HG03457 (cell line): ENCODE measurements around the gene HDAC1.
A peak's percentile ranks its signal among the peaks of the same experiment; 100 is the strongest.
"Not testable (repeated sequence)": the region's sequence is repeated elsewhere in the genome, so short reads cannot be mapped to it uniquely, and the experiment has no call there.

ENCODE experiments used
- ATAC-seq: cut with Tn5 transposase; IDR thresholded peaks from one replicate; pipeline ENCODE4 v1.9.1; 2021; ENCODE audit warnings: moderate number of reproducible peaks; ENCODE audit not compliant: unreplicated experiment

HDAC1 gene

DNA sequence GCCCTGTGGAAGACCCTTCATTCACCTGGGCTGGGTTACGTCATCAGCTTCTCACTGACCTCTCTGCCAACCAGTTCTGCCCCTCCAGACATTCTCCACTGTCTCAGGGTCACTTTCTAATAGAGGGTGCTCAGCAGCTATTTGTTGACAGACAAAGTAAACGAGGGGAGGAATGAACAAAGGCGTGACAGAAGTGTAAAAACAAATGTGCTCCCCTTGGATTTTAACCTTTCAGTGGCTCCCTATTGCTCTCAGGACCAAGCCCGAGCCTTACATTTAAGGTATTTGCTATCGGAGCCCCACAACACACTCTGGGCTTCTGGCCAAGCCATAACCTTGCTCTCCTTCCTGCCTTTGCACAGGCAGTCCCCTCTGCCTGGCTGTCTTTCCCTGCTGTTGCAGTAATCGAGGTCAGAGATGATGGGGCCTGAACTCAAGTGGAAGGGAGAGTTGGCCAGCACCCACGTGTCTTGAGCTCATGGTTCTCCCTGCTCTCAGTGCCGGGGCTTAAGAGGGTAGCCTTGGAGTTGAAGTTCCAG is 53.5 kb downstream of the HDAC1 start:
- ATAC-seq: no peak

DNA sequence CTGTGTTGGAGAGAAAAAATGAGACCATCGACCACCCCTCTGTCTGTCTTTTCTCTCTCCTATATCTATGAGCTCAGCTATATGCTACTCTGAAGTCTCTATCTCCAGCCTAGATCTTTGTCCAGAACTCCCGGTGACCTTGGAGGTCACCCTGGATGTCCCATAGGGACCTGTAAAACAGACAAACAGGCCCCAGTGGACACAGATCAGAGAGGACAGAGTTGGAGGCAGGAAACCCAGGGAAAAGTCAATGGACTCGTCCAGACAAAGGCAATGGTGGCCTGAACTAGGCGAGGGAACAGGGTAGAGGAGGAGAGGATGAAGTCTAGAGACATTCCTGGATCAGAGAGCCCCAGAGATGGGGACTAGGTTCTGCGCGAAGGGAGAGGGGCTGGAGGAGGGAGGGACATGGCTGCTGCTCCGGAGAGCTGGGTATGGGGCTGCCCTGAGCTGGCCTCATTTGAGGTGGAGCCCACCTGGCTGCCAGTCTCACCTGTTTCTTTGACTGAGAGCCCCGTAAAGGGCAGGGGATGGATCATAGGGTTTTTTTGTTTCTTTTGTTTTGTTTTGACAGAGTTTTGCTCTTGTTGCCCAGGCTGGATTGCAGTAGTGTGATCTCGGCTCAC is 54.8 kb downstream of the HDAC1 start:
- ATAC-seq: no peak

DNA sequence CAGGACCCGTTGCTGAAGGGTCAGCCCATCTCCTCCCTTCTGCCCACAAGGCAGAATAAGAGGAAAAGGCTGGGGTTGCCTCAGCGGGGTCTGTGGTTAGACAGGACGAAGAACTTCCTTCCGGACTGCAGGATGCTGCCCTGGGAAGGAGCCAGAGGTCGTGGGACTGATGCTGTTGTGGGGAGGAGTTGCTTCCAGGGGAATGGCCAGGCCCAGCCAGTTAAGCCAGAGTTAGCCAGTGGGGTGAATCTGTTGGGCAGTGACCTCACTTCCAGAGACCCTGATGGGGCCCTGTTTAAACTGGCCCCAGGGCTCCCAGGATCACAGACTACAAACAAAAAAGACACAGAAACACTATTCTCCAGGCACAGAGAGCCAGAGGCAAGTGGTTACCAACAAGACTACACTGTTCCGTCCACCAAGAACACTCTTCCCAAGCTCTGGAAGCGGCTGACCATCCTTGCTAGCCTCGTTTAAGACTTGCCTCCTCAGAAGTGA is 57.4 kb downstream of the HDAC1 start:
- no peak for ATAC-seq

DNA sequence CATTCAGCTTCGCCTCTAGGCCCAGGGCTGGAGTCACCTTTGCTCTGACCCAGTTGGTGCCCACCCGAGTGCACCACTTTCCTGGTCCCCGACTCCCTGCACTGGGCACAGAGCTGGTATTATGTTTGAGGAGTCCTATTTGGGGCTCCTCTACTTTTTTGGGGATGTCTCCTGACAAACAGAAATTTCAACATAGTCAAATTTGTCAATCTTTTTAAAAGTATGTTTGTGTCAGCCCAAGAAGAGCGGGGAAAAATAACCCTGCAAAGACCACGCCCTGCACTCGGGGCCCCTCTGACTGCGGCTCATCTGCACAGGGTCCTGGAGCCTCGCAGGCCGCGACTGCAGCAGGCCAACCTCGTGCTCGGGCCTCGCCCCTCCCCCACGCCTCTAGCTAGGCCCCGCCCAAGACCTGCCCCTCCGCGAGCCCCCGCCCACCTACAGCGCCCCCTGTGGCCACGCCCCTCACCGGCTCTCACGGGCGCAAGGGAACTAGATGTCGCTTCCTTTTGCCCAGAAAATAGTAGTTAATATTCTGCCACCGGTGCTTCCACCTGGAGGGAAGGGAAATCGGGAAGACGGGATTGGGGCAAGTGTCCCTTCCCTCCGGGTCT is 59.0 kb downstream of the HDAC1 start:
- peak; percentile 25 for ATAC-seq

DNA sequence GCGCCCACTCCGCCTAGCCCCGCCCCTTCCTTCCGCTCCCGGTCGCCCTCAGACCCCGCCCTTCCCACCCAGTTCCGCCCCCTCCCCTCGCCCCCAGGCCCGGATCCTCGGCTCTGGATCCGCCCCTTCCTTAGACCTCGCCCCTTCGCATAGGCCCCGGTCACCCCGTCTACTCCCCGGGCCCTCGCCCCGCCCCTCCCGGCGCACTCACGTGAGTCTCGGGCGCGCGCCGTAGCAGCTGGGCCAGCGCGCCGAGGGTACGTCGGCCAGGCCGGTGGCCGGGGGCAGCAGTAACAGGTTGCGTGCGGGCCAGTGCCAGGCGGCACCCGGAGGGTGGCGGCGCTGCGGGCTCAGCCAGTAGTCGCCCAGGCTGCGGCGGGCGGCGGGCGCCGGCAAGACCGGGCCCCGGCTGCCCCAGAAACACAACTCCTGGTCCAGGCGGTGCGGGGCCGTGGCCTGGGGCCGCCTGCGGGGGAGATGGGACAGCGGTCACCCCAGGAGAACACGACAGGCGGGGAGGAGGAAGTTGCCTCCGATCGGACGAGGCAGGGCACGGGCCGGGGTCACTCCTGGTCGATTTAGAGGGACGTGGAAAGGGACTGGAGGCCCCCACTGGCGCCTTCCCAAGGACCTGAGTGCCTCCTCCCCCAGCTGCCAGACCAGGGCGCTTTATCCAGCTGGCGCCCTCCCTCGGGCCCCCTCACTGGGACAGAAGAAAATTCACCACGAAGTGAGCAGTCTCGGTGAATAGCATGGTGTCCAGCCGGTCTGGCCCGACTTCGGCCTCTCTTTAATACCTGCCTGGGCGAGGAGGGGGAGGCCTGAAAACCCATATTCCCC is 59.7 kb downstream of the HDAC1 start:
- peak; percentile 56 for ATAC-seq

DNA sequence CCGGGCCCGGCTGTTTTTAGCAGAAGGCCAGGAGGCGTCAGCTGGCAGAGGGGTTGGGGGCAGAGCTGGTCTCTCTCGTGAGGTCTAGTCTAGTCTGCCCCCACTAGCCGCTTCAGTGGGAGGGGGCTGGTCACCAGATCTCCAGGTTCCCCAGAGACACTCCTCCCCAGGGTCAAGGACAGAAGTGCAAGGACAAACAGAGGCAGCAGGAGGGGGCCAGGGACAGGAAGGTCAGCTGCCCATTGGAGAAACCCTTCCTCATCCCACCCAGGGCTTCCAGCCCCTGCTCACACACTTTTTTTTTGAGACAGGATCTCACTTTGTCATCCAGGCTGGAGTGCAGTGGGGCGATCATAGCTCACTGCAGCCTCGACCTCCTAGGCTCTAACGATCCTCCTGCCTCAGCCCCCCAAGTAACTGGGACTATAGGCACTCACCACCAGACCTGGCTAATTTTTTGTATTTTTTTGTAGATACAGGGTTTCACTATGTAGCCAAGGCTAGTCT is 60.4 kb downstream of the HDAC1 start:
- no peak for ATAC-seq

DNA sequence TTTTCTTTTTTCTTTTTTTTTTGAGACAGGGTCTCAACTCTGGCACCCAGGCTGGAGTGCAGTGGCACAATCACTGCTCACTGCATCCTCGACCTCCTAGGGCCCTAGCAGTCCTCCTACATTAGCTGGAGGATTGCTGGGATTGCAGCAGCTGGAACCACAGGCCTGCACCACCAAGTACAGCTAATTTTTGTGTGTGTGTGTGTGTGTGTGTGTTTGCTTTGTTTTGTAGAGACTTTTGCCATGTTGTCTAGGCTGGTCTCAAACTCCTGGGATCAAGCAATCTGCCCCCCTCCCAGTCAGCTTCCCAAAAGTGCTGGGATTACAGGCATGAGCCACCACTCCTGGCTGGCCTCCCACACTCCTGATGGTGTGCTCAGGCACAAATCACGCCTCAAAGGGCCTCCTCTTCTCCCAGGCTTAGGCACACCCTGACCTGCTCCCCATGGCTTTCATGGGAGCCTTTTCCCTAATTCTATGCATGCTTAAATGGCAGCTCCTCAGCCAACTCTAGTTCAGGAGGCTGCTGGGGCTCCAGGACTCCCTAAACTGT is 61.0 kb downstream of the HDAC1 start:
- ATAC-seq: no peak

DNA sequence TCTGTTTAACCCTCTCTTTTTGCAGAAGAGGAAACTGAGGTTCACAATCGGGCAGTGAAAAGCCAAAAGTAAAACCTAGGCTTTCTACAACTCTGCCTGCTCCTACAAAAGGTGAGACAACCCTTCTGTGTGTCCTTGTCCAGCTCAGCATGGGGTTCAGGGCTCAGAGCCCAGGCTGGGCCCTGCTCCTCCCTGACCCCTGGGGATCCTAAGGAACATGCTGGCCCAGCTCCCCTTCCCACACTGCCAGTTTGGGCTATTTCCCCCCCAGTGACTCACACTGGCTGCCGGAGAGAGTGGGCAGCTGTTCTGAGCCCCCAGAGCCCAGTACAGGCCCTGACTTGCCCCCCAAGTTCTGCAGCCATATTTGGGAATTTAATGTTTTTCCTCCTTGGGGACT is 61.5 kb downstream of the HDAC1 start:
- ATAC-seq: no peak

DNA sequence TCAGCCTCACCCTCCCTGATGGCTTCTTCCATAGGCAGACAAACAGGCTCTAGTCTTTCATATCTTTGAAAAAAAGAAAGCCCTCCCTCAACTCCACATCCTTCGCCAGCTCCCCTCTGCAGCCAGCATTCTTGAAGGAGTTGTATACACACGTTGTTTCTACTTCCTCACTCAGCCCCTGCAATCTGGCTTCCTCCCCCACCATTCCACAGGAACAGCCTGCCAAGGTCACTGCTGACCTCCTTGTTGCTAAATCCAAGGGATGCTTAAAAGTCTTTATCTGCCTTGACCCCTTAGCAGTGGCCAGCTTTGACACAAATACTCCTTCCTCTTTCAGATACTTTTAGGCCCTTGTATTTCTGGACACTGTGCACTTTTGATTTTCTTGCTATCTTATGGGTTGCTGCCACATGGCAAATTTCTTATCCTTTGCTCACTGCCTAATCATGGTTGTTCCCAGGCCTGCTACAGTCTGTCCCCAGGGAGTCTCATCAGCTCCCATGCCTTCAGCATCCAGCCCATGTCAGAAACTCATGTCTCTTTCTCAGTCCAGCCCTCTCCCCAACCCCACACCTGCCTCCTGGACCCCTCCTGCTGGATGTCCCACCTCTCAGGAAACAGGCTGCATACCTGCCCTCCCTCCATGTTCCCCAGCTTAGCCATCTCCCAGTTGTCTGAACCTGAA is 62.1 kb downstream of the HDAC1 start:
- ATAC-seq: no peak

DNA sequence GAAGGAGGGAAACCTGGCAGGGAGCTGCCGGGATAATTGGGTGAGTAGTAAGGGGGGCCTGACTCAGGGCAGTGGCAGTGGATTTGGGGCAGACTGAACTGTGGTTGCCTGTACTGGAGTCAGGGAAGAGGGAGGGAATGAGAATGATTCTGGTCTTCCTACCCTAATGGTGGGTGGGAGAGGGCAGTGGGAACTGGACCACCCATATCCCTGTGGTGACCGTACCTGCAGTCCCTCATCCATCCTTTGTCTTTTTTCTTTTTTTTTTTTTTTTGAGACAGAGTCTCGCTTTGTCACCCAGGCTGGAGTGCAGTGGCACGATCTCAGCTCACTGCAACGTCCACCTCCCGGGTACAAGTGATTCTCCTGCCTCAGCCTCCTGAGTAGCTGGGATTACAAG is 63.9 kb downstream of the HDAC1 start:
- not testable (repeated sequence) for ATAC-seq

DNA sequence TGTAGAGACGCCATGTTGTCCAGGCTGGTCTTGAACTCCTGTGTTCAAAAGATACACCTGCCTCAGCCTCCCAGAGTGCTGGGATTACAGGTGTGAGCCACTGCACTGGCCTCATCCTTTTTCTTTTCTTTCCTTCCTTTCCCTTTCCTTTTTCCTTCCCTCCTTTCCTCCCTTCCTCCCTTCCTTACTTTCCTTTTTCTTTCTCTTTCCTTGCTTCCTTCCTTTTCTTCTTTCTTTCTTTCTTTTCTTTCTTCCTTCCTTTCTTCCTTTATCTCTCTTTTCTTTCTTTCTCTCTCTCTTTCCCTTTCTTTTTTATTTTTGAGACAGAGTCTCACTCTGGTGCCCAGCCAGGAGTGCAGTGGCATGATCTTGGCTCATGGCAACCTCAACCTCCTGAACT is 64.6 kb downstream of the HDAC1 start:
- no peak for ATAC-seq

DNA sequence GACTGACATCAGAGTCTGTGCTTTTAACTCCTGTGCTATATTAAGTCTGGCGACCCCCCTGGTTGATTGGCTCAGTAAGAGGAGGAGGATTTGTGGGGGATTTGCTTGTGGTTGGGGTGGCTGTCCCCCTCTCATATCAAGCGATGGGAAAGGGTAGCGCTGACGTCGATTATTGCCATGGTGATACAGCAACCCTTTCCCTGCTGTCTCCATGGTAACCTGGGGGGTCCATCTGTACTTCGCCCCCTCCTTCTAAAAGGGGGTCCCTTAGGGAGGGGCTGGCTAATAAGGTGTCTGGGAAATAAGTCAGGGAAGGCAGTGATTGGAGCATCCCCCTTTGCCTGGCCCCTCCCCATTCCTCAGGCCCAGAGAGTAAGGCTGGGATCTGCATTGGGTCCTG is 65.7 kb downstream of the HDAC1 start:
- ATAC-seq: no peak

DNA sequence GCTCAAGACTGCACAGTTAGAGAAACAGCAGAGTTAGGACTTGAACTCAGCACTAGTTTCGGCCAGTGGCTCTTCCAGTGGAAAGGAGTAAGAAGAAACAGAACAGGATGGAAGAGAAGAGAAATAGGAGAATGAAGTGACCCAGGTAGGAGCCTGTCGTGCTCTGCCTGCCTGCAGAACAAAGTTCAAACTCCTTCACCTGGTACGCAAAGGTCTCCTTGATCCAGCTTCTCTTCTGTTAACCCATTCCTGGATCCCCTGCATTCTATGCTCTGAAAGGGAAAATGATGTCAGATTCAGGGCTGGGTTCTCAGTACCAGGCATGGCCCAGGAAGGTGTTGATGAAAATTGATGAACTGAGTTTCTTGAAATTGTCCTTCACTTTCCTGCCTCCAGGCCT is 66.6 kb downstream of the HDAC1 start:
- ATAC-seq: no peak

DNA sequence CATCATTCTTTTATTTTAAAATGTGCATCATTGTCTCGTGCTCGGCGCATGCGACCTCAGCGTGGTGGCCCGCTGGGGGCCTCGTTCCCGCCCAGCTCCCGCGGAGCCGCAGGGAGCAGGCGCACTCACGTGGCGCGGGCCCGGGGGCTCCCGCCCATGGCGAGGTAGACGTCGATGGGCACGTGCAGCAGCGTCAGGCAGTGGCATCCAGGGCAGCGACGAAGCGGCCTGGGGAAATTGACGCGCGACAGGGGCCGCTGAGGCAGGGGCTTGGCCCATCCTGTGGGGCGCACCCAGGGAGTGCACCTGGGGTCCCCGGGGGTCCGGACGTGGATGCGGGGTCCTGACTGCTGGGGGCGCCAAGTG is 69.4 kb downstream of the HDAC1 start:
- ATAC-seq: no peak

DNA sequence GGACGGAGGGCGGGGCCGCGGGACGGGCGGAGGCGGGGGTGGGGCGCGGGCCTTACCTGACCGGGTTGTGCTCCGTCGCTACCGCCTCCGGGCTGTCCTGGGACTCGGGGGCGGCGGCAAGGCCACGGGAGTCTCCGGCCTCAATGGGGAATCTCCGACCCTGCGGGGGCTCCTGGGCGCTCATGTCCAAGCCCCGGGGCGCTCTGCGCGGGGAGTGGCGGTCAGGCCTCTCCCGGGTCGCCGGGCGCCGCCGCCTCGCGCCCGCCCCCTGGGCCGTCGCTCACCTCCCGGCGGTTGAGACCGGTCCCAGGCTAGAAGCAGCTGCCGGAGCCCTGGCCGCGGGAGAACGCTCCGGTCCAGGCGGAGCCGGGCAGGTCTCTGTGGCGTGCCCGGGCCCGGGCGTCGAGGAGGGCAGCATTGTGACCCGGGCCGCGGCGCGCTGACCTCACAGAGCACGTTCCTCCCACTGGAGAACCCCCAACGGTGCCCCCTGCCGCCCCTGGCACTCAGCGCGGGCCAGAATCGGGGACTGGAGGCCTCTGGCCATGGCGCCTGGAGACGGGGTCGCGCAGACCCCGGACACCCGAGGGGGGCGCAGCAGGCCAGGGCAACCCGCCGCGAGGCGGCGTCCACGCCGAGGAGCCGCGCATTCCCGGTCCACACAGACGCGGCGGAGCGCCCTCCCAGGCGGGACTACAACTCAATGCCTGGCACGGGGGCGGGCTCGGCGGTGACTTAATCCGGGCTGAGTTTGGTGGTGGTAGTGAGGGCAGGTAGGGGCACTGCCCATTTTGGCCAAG is 70.0 kb downstream of the HDAC1 start:
- ATAC-seq: no peak

DNA sequence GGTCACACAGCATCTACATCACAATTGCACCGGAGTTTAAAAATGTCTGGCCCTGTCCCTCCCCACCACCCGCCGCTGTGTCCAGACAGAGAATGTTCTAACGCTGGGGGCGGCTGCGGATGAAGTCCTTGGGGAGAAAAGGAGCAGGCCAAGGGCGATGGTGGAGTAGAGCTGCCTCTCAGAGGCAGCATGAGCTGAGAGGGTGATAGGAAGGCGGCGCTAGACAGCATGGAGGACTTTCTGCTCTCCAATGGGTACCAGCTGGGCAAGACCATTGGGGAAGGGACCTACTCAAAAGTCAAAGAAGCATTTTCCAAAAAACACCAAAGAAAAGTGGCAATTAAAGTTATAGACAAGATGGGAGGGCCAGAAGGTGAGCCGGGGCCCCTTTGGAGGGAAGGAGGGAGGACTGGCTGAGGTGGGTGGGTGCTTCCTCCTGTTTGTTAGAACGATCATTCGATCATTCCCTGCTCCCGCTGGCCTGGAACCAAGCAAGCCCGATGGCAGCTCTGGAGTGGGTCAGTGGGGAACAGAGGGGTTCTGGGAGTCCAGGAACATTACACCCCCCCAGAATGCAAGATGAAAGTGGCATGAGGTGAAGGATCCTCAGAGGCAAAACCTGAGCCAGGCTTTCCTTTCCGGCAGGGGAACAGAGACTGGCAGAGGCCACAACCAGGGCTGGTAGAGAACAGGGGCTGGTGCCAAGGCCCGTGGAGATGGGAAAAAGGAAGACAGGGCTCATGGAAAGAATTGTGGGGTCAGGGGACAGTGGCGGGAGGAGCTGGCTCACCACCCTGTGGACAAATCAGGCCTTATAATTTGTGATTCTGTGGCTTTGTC is 70.8 kb downstream of the HDAC1 start, which contains the start of the genes FAM229A and TSSK3:
Gene FAM229A (minus strand): TSS at position 12 of the 840 bp plus-strand sequence. CDS start 394 bp downstream, outside the sequence.
Gene TSSK3 (plus strand): TSS at position 66 of the 840 bp plus-strand sequence. CDS start 163 bp downstream, at position 229.
- no peak for ATAC-seq

DNA sequence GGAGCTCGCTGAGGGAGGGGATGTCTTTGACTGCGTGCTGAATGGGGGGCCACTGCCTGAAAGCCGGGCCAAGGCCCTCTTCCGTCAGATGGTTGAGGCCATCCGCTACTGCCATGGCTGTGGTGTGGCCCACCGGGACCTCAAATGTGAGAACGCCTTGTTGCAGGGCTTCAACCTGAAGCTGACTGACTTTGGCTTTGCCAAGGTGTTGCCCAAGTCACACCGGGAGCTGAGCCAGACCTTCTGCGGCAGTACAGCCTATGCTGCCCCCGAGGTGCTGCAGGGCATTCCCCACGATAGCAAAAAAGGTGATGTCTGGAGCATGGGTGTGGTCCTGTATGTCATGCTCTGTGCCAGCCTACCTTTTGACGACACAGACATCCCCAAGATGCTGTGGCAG is 71.8 kb downstream of the HDAC1 start:
- ATAC-seq: no peak

DNA sequence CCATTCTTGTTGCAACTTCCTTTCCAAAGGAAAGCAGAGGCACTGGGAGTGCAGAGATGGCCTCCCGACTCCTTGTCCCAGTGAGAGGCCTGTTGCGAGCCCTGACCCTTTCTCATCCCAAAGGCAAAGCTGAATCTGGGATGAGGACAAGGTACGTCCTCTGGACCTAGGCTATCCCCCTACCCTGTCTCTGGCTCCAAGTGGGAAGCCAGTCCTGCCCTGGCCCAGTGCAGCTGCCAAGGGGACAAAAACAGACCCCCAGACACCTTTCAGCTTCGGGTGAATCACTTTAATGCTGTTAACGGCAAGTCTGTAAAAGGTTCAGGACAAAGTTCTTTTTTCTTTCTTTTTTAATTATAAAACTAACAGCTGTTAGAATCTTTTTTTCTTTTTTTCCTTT is 73.0 kb downstream of the HDAC1 start:
- no peak for ATAC-seq

DNA sequence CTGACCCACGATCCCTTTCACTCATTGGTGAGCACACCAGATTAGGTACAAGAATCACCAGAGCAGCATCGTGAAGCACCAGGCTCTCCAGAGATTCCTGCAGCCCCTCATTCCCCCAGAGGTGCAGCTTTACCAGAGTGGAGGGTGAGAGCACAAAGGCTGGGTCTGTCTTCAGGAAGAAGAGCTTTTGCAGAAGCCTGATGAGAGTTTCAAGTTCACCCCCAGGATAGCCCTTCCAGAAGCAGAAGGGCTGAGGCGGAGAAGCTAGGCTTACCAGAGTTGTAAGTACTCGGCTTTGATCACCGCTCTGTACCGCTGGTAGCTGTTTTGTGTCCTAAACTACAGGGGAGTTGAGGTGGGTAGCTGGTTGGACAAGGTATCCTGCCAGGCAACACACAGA is 73.6 kb downstream of the HDAC1 start:
- ATAC-seq: no peak
